Endothelial cell of umbilical vein (primary cell): ENCODE results near the gene ELMO1. TPM values are rescaled to one million over a fixed set of nuclear protein-coding genes. Genes with fewer than 3 reads are reported as not detected.

ENCODE experiments used
- BruUV-seq: library from RNA; stranded (reverse); fragments of 400-500 nt; replicated peaks from 2 replicates; lab custom pipeline; 2021; lab: Mats Ljungman, UMichigan
- CTCF ChIA-PET: fragments of 300-600, 350-600 bp; sonication (Branson Sonifier 250); formaldehyde crosslinking; loops from one replicate; lab custom pipeline; 2021; ENCODE audit warnings: antibody characterized with exemption, inconsistent platforms; lab: Charles Lee
- POLR2A ChIA-PET: fragments of 300-600, 350-600 bp; sonication (Branson Sonifier 250); formaldehyde crosslinking; loops from one replicate; lab custom pipeline; 2021; ENCODE audit warnings: antibody characterized with exemption, inconsistent platforms; lab: Charles Lee
- DNase-seq: peaks from one replicate; pipeline ENCODE4 v3.0.0-alpha.2; 2011; ENCODE audit warnings: low read depth, low spot score
- FAIRE-seq: peaks from 2 replicates; lab custom pipeline; 2011; peaks lifted over from hg19 to GRCh38; lab: Jason Lieb, UNC
- H2AFZ ChIP-seq: 2 replicates; pipeline ENCODE4 v1.6.0; 2012; ENCODE audit warnings: low read depth, low read length, control low read depth, inconsistent platforms
- H3K27ac ChIP-seq: 2 replicates; pipeline ENCODE4 v1.5.1; 2011; ENCODE audit warnings: low read depth, mild to moderate bottlenecking, control low read depth, low read length, moderate library complexity; ENCODE audit not compliant: insufficient read depth
- H3K27me3 ChIP-seq, 2 experiments: 2 replicates each; pipeline versions ENCODE4 v1.6.0 to v1.6.1; 2011; ENCODE audit warnings: low read length in 2 of 2, mixed read lengths in 1 of 2; ENCODE audit not compliant: control insufficient read depth in 2 of 2, insufficient read depth in 2 of 2
- H3K36me3 ChIP-seq, 2 experiments: 2 replicates in 1 of 2; 3 replicates in 1 of 2; pipeline ENCODE4 v1.5.1; 2011; ENCODE audit warnings: low read length in 2 of 2, mild to moderate bottlenecking in 1 of 2, moderate library complexity in 1 of 2; ENCODE audit not compliant: control insufficient read depth in 2 of 2, insufficient read depth in 2 of 2; ENCODE audit errors: extremely low read depth in 1 of 2
- H3K4me1 ChIP-seq: 3 replicates; pipeline ENCODE4 v1.5.1; 2011; ENCODE audit warnings: mild to moderate bottlenecking, low read length; ENCODE audit not compliant: control insufficient read depth, insufficient read depth; ENCODE audit errors: extremely low read depth
- H3K4me2 ChIP-seq: 2 replicates; pipeline ENCODE4 v1.6.1; 2011; ENCODE audit warnings: low read length, control low read depth, mixed read lengths; ENCODE audit not compliant: insufficient read depth
- H3K4me3 ChIP-seq, 3 experiments: fragments of 200-600 bp in 1 of 3; sonication (generic), shearing (Covaris generic) in 1 of 3; replicated peaks in 1 of 3; 2 replicates each; pipeline ENCODE4 v1.5.1; 2011 to 2016; ENCODE audit warnings: control low read depth in 3 of 3, low read length in 3 of 3, mild to moderate bottlenecking in 2 of 3, inconsistent platforms in 1 of 3, low read depth in 1 of 3, moderate library complexity in 1 of 3; ENCODE audit not compliant: insufficient read depth in 1 of 3
- H3K79me2 ChIP-seq: 2 replicates; pipeline ENCODE4 v1.6.0; 2012; ENCODE audit warnings: low read length, inconsistent platforms; ENCODE audit not compliant: control insufficient read depth, insufficient read depth
- H3K9ac ChIP-seq: replicated peaks from 2 replicates; pipeline ENCODE3; 2011; ENCODE audit warnings: low read length, control low read depth; ENCODE audit not compliant: insufficient read depth; ENCODE audit errors: extremely low read depth
- H3K9me1 ChIP-seq: replicated peaks from 3 replicates; pipeline ENCODE4 v1.6.0; 2011; ENCODE audit warnings: mild to moderate bottlenecking, low read length; ENCODE audit not compliant: control insufficient read depth, insufficient read depth; ENCODE audit errors: extremely low read depth
- H3K9me3 ChIP-seq: replicated peaks from 2 replicates; pipeline ENCODE4 v1.5.1; 2012; ENCODE audit warnings: low read length, inconsistent platforms; ENCODE audit not compliant: control insufficient read depth, insufficient read depth
- H4K20me1 ChIP-seq: replicated peaks from 2 replicates; pipeline ENCODE3; 2011; ENCODE audit warnings: mild to moderate bottlenecking, low read length; ENCODE audit not compliant: control insufficient read depth, insufficient read depth; ENCODE audit errors: extremely low read depth
- CTCF ChIP-seq, 2 donors: IDR thresholded peaks; 1 replicate in 1 of 2; 2 replicates in 1 of 2; pipeline ENCODE4 v1.5.1; 2011; ENCODE audit warnings: low read length in 2 of 2, mild to moderate bottlenecking in 2 of 2, moderate library complexity in 2 of 2, control low read depth in 1 of 2, inconsistent platforms in 1 of 2, low read depth in 1 of 2; ENCODE audit not compliant: insufficient read depth in 1 of 2; ENCODE audit errors: extremely low read depth in 1 of 2
- EZH2 ChIP-seq: IDR thresholded peaks from 2 replicates; pipeline ENCODE4 v1.6.1; 2012; ENCODE audit warnings: borderline replicate concordance, low read depth, mild to moderate bottlenecking, moderate library complexity, low read length, inconsistent platforms; ENCODE audit not compliant: severe bottlenecking
- GATA2 ChIP-seq: IDR thresholded peaks from 2 replicates; pipeline ENCODE4 v1.7.0; 2011; ENCODE audit warnings: low read depth, mild to moderate bottlenecking, moderate library complexity, mixed read lengths, low read length; ENCODE audit not compliant: insufficient read length, insufficient read depth
- JUN ChIP-seq: IDR thresholded peaks from 2 replicates; pipeline ENCODE4 v1.6.1; 2011; ENCODE audit warnings: borderline replicate concordance, low read depth; ENCODE audit not compliant: insufficient read length, insufficient read depth
- MAX ChIP-seq: IDR thresholded peaks from 2 replicates; pipeline ENCODE4 v1.6.1; 2011; ENCODE audit not compliant: insufficient read depth, insufficient read length
- MYC ChIP-seq: IDR thresholded peaks from one replicate; pipeline ENCODE4 v1.6.1; 2011; ENCODE audit warnings: mild to moderate bottlenecking, low read depth, low read length
- dilution Hi-C: fragments of 300-500 bp; cut with MboI; formaldehyde crosslinking; loops from one replicate; pipeline ENCODE4 v1.15.0; 2019; ENCODE audit warnings: low sequenced_read_pairs; ENCODE audit not compliant: extremely low pct_ligation_motif_present
- intact Hi-C: fragments of 100-400 bp; cut with micrococcal nuclease; formaldehyde crosslinking; loops from one replicate; pipeline ENCODE4 v1.10.0; 2022
- polyA plus RNA-seq, 4 experiments: library from polyadenylated mRNA; depleted of rRNA in 3 of 4; stranded (reverse) in 3 of 4; unstranded in 1 of 4; fragments of >200 nt; gene quantifications; 2 replicates each; pipeline versions ENCODE4 v1.2.1 to v1.2.3, GENCODE V29; 2011 to 2012; ENCODE audit warnings: missing spikeins in 1 of 4
- total RNA-seq: library from RNA; stranded (reverse); gene quantifications from 2 replicates; pipeline ENCODE4 v1.2.3, GENCODE V29; 2021

The ELMO1 gene
- total and polyA plus RNA-seq, 2 donors (not counting 3 experiments of a cell fraction or from before 2014, with no cell fraction given), result 17.0 to 30.6 TPM

- ChIA-PET CTCF (no interaction called here), POLR2A (no interaction called here)
- no peaks in the 10 kb centered on the region for H3K27me3 ChIP-seq
- H2AFZ ChIP-seq, result no peak overlapping the region
- dilution Hi-C loops, result no loop called here
- H3K4me2 ChIP-seq, result no peak overlapping the region
- H3K79me2 ChIP-seq, result no peaks in the 10 kb centered on the region
- H3K4me1 ChIP-seq, result no peaks in the 10 kb centered on the region
- FAIRE-seq (no peak), DNase-seq (no peak)
- no peak overlapping the region for H3K27ac ChIP-seq
- no peaks in the 10 kb centered on the region for H3K9me3 ChIP-seq
- no peaks in the 10 kb centered on the region for H3K9me1 ChIP-seq
- TF ChIP-seq GATA2 (no peak), MYC (no peak), MAX (no peak), CTCF (IDR thresholded peaks at IDR 0.05; ENCODE audit: extremely low read depth in 1 of 2, insufficient read depth in 1 of 2, low read depth in 1 of 2, low read length in 2 of 2) (no peak), EZH2 (no peak), JUN (no peak)
- no peak overlapping the region for H3K9ac ChIP-seq
- H4K20me1 ChIP-seq, result no peaks in the 10 kb centered on the region
- no TSS peak for BruUV-seq
- intact Hi-C loops, result no loop called here
- H3K4me3 ChIP-seq, result no peak overlapping the region
- no peaks in the 10 kb centered on the region for H3K36me3 ChIP-seq
Observed at GRCh38 chr7:36844374-36844773, 604.3 kb downstream of the ELMO1 start.
